Sigmoid colon (tissue), 4 donors: Measurements from ENCODE around the gene SNIP1.

Experiments used
- EP300 ChIP-seq, 4 donors: sonication (generic); formaldehyde crosslinking; IDR thresholded peaks; one replicate each; pipeline ENCODE4 v1.6.1; 2017; ENCODE audit warnings: antibody characterized with exemption in 4 of 4
- POLR2A ChIP-seq, 2 donors: fragments of 450-650 bp; IDR thresholded peaks; one replicate each; pipeline ENCODE4 v1.6.1; 2016; ENCODE audit warnings: antibody characterized with exemption in 2 of 2, mild to moderate bottlenecking in 2 of 2, moderate library complexity in 2 of 2

DNA sequence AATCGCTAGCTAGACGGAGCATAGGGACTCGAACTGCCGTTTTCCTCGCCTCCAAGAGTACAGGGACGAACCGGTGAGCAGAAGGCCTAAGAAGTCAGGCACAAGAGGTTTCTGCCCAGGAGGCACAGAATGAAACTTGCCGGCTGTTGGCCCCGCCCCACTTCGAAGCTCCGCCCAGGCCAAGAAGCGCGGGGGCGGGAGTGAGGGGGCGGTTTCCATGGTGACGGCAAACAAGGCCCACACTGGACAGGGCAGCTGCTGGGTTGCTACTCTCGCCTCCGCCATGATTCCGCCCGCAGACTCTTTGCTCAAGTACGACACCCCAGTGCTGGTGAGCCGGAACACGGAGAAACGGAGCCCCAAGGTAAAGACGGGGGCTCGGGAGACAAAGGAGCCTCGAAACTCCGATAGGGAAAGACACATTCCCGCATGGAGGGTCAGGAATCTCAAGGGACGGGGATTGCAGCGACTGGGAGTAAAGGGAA, 2.7 kb upstream of the SNIP1 start, which contains the start of gene DNALI1:
- TF ChIP-seq EP300 (IDR thresholded peaks at IDR 0.05) (no peak), POLR2A (IDR thresholded peaks at IDR 0.05) (no peak)
